Neural progenitor cell (in vitro differentiated cells): ENCODE data around the gene LRP5.

ENCODE experiments used
- CTCF ChIP-seq: fragments of 200-600 bp; sonication (generic); IDR thresholded peaks from 2 replicates; pipeline ENCODE4 v1.5.1; 2017; ENCODE audit warnings: antibody characterized with exemption, mild to moderate bottlenecking
- EZH2phosphoT487 ChIP-seq: fragments of 200-600 bp; sonication (generic); IDR thresholded peaks from 2 replicates; pipeline ENCODE4 v1.6.1; 2017; ENCODE audit warnings: antibody characterized with exemption

- TF ChIP-seq CTCF, result no peak
- TF ChIP-seq EZH2phosphoT487, result no peak
Observed at GRCh38 chr11:68448604-68449011, 136.2 kb downstream of the LRP5 start.
